ENCODE results near the gene LMO4. TPM values are rescaled to one million over a fixed set of nuclear protein-coding genes. Genes with fewer than 3 reads are reported as not detected.
A peak's percentile ranks its signal among the peaks of the same experiment; 100 is the strongest.

LMO4 gene
- total RNA-seq (10 to 100 TPM in 2 of 5 experiments, 1 to 10 TPM in 3; 6.4 to 30.6 (median 9.4) TPM), polyA plus RNA-seq (1 to 10 TPM; 6.4 to 8.2 TPM), total RNA-seq (5.9 reads per million, percentile 27 among the genes with 10 or more reads in this experiment)

- H3K9me3 Mint-ChIP-seq, result no peaks in the 10 kb centered on the region
- DNase-seq (peak; percentile 57 to 80 (median 70)), ATAC-seq (peak; percentile 83)
- peak within 1 kb of the TSS; percentile 70 to 98 (median 91) for H3K27ac Mint-ChIP-seq
- H3K36me3 ChIP-seq (ENCODE audit: control insufficient read depth in 2 of 3, insufficient read depth in 3 of 3, low read length in 3 of 3), result no peaks in the 10 kb centered on the region
- peak within 1 kb of the TSS; percentile 85 to 97 (median 94) for H3K4me3 Mint-ChIP-seq
- H3K36me3 Mint-ChIP-seq, result peaks cover 0 to 13% (median 0%) of the 10 kb centered on the region in 5 donors
- peaks cover 23 to 59% (median 42%) of the 10 kb centered on the region in 7 donors for H3K4me1 Mint-ChIP-seq
- peak within 1 kb of the TSS; percentile 69 for H3K27ac ChIP-seq (ENCODE audit: low read depth, low read length)
- ChIA-PET CTCF (interaction anchor here (0.6 kb wide), 1 partner anchor 414 kb away, joined by 3 read pairs; the partner anchor contains the start of gene HS2ST1), POLR2A (interaction anchor here (1.9 kb wide), 1 partner anchor 1355 kb away, joined by 4 read pairs; the partner anchor contains the start of gene PKN2)
- intact Hi-C loops (cut with micrococcal nuclease), result loop anchor here (1.0 to 5.0 kb wide), 10 partner anchors 8 to 932 kb away; partner anchors contain the start of genes HS2ST1 (in 1 of the 2), ODF2L (in 1 of the 2), SELENOF (in 1 of the 2) and SH3GLB1 (in 1 of the 2)
- H3K27me3 Mint-ChIP-seq, result peaks cover 4 to 33% (median 16%) of the 10 kb centered on the region in 5 donors
- H3K9me3 ChIP-seq (ENCODE audit: control insufficient read depth in 2 of 3, low read length in 3 of 3), result no peaks in the 10 kb centered on the region
- peak within 1 kb of the TSS; percentile 44 for H3K4me3 ChIP-seq (ENCODE audit: low read length)
- H3K27me3 ChIP-seq (ENCODE audit: control insufficient read depth in 2 of 2, insufficient read depth in 2 of 2, low read length in 2 of 2), result peaks cover 0 to 6% of the 10 kb centered on the region in 2 donors
- H3K4me1 ChIP-seq (ENCODE audit: control insufficient read depth in 2 of 2, insufficient read depth in 2 of 2, low read length in 2 of 2), result peaks cover 19 to 21% of the 10 kb centered on the region in 2 donors
Measured at GRCh38 chr1:87328272-87329050, at the start of gene LMO4. LMO4 (plus strand) TSS chr1:87328880; CDS start chr1:87332016, 3,136 bp downstream.

GRCh38 chr1:87279536-87279875, 49.2 kb upstream of the LMO4 start:
- no peaks in the 10 kb centered on the region for H3K36me3 Mint-ChIP-seq
- peaks cover 8 to 24% (median 13%) of the 10 kb centered on the region in 5 donors for H3K27me3 Mint-ChIP-seq

GRCh38 chr1:87279966-87280535, 48.6 kb upstream of the LMO4 start:
- no peaks in the 10 kb centered on the region for H3K36me3 Mint-ChIP-seq

More at GRCh38 chr1:87279536-87279875, 49.2 kb upstream of the LMO4 start:
- Mint-ChIP-seq H3K9me3 (no peaks in the 10 kb centered on the region), H3K4me1 (no peaks in the 10 kb centered on the region), H3K27ac (no peak overlapping the region), H3K4me3 (no peak overlapping the region)
- no peaks in the 10 kb centered on the region for H3K36me3 ChIP-seq (ENCODE audit: control insufficient read depth in 2 of 3, insufficient read depth in 3 of 3, low read length in 3 of 3)
- CTCF ChIA-PET, result interaction anchor here (0.7 kb wide), 1 partner anchor 688 kb away, joined by 3 read pairs; no protein-coding TSS in a partner anchor
- intact Hi-C loops (cut with micrococcal nuclease), result loop anchor here in 1 of 2 donors (10.0 kb wide), 1 partner anchor 145 kb away; no protein-coding TSS in a partner anchor
- H3K27me3 ChIP-seq (ENCODE audit: control insufficient read depth in 2 of 2, insufficient read depth in 2 of 2, low read length in 2 of 2), result no peaks in the 10 kb centered on the region
- POLR2A ChIA-PET, result no interaction called here
- ATAC-seq (no peak), DNase-seq (no peak)
- no peak overlapping the region for H3K4me3 ChIP-seq (ENCODE audit: low read length)
- H3K4me1 ChIP-seq (ENCODE audit: control insufficient read depth in 2 of 2, insufficient read depth in 2 of 2, low read length in 2 of 2), result no peaks in the 10 kb centered on the region
- no peaks in the 10 kb centered on the region for H3K9me3 ChIP-seq (ENCODE audit: control insufficient read depth in 2 of 3, low read length in 3 of 3)
- H3K27ac ChIP-seq (ENCODE audit: low read depth, low read length), result no peak overlapping the region

GRCh38 chr1:87284456-87285240, 44.0 kb upstream of the LMO4 start:
- Mint-ChIP-seq H3K27me3 (peaks cover 3 to 18% (median 6%) of the 10 kb centered on the region in 5 donors), H3K4me1 (no peaks in the 10 kb centered on the region), H3K4me3 (peak overlapping the region in 1 of 10 donors; percentile 42), H3K36me3 (no peaks in the 10 kb centered on the region), H3K9me3 (no peaks in the 10 kb centered on the region), H3K27ac (no peak overlapping the region)
- H3K4me3 ChIP-seq (ENCODE audit: low read length), result no peak overlapping the region
- no peaks in the 10 kb centered on the region for H3K27me3 ChIP-seq (ENCODE audit: control insufficient read depth in 2 of 2, insufficient read depth in 2 of 2, low read length in 2 of 2)
- intact Hi-C loops (cut with micrococcal nuclease), result no loop called here
- DNase-seq (no peak), ATAC-seq (no peak)
- H3K9me3 ChIP-seq (ENCODE audit: control insufficient read depth in 2 of 3, low read length in 3 of 3), result no peaks in the 10 kb centered on the region
- CTCF ChIA-PET, result interaction anchor here (1.4 kb wide), 1 partner anchor 8 kb away, joined by 7 read pairs; no protein-coding TSS in a partner anchor
- H3K4me1 ChIP-seq (ENCODE audit: control insufficient read depth in 2 of 2, insufficient read depth in 2 of 2, low read length in 2 of 2), result no peaks in the 10 kb centered on the region
- no peak overlapping the region for H3K27ac ChIP-seq (ENCODE audit: low read depth, low read length)
- POLR2A ChIA-PET, result no interaction called here
- H3K36me3 ChIP-seq (ENCODE audit: control insufficient read depth in 2 of 3, insufficient read depth in 3 of 3, low read length in 3 of 3), result no peaks in the 10 kb centered on the region

More at GRCh38 chr1:87279966-87280535, 48.6 kb upstream of the LMO4 start:
- ChIA-PET CTCF (no interaction called here), POLR2A (no interaction called here)
- intact Hi-C loops (cut with micrococcal nuclease), result loop anchor here in 1 of 2 donors (10.0 kb wide), 1 partner anchor 145 kb away; no protein-coding TSS in a partner anchor
- ATAC-seq (no peak), DNase-seq (no peak)
- no peak overlapping the region for H3K4me3 ChIP-seq (ENCODE audit: low read length)
- H3K27ac ChIP-seq (ENCODE audit: low read depth, low read length), result no peak overlapping the region
- H3K4me1 Mint-ChIP-seq, result no peaks in the 10 kb centered on the region
- no peaks in the 10 kb centered on the region for H3K9me3 ChIP-seq (ENCODE audit: control insufficient read depth in 2 of 3, low read length in 3 of 3)
- H3K4me1 ChIP-seq (ENCODE audit: control insufficient read depth in 2 of 2, insufficient read depth in 2 of 2, low read length in 2 of 2), result no peaks in the 10 kb centered on the region
- no peaks in the 10 kb centered on the region for H3K27me3 ChIP-seq (ENCODE audit: control insufficient read depth in 2 of 2, insufficient read depth in 2 of 2, low read length in 2 of 2)
- no peaks in the 10 kb centered on the region for H3K9me3 Mint-ChIP-seq
- peaks cover 2 to 20% (median 9%) of the 10 kb centered on the region in 5 donors for H3K27me3 Mint-ChIP-seq
- no peak overlapping the region for H3K4me3 Mint-ChIP-seq
- no peaks in the 10 kb centered on the region for H3K36me3 ChIP-seq (ENCODE audit: control insufficient read depth in 2 of 3, insufficient read depth in 3 of 3, low read length in 3 of 3)
- no peak overlapping the region for H3K27ac Mint-ChIP-seq

GRCh38 chr1:87291107-87291506, 37.6 kb upstream of the LMO4 start:
- Mint-ChIP-seq H3K9me3 (no peaks in the 10 kb centered on the region), H3K27me3 (peaks cover 5 to 15% (median 8%) of the 10 kb centered on the region in 5 donors), H3K4me1 (no peaks in the 10 kb centered on the region), H3K4me3 (no peak overlapping the region), H3K27ac (no peak overlapping the region), H3K36me3 (no peaks in the 10 kb centered on the region)
- ChIA-PET CTCF (no interaction called here), POLR2A (no interaction called here)
- no peaks in the 10 kb centered on the region for H3K4me1 ChIP-seq (ENCODE audit: control insufficient read depth in 2 of 2, insufficient read depth in 2 of 2, low read length in 2 of 2)
- ATAC-seq, result no peak
- no peaks in the 10 kb centered on the region for H3K27me3 ChIP-seq (ENCODE audit: control insufficient read depth in 2 of 2, insufficient read depth in 2 of 2, low read length in 2 of 2)
- intact Hi-C loops (cut with micrococcal nuclease), result loop anchor here (5.0 to 10.0 kb wide), 2 partner anchors 159 to 404 kb away; no protein-coding TSS in a partner anchor
- no peaks in the 10 kb centered on the region for H3K36me3 ChIP-seq (ENCODE audit: control insufficient read depth in 2 of 3, insufficient read depth in 3 of 3, low read length in 3 of 3)
- no peak overlapping the region for H3K4me3 ChIP-seq (ENCODE audit: low read length)
- no peaks in the 10 kb centered on the region for H3K9me3 ChIP-seq (ENCODE audit: control insufficient read depth in 2 of 3, low read length in 3 of 3)
- no peak overlapping the region for H3K27ac ChIP-seq (ENCODE audit: low read depth, low read length)
- no peak for DNase-seq
